Measurements from ENCODE around the gene TMEM223.
A peak's percentile ranks its signal among the peaks of the same experiment; 100 is the strongest.
"Not testable (repeated sequence)": the region's sequence is repeated elsewhere in the genome, so short reads cannot be mapped to it uniquely, and the experiment has no call there.

TMEM223 gene

GRCh38 chr11:62791501-62792201 lies at the start of gene TMEM223:
TSS of gene TMEM223 (minus strand) at chr11:62792006. CDS start at chr11:62791994, 12 bp downstream.
- peak; percentile 79 to 80 for ATAC-seq

- ATAC-seq, result peak; percentile 28 to 30
These were observed 49.0 kb upstream of the TMEM223 start for GRCh38 chr11:62840721-62841360.

GRCh38 chr11:62839050-62839945 lies 47.5 kb upstream of the TMEM223 start, which contains the start of gene WDR74:
TSS of gene WDR74 (minus strand) at chr11:62839590. CDS start at chr11:62839570, 20 bp downstream.
- peak; percentile 26 to 37 for ATAC-seq

- no peak for ATAC-seq
These were observed 43.5 kb upstream of the TMEM223 start for GRCh38 chr11:62835336-62835735.

GRCh38 chr11:62832336-62833234 lies 40.8 kb upstream of the TMEM223 start, which contains the start of gene TEX54:
TSS of gene TEX54 (minus strand) at chr11:62832841.
- ATAC-seq, result peak in 1 of 2 donors; percentile 2

- peak; percentile 90 to 91 for ATAC-seq
These were observed 39.9 kb upstream of the TMEM223 start, which contains the start of gene STX5 for GRCh38 chr11:62831520-62832335. TSS of gene STX5 (minus strand) at chr11:62832051. CDS start at chr11:62831243, 808 bp downstream.

- no peak for ATAC-seq
These were observed 39.2 kb upstream of the TMEM223 start for GRCh38 chr11:62830904-62831519.

- ATAC-seq, result not testable (repeated sequence)
These were observed 36.3 kb upstream of the TMEM223 start for GRCh38 chr11:62828130-62828529.

GRCh38 chr11:62823677-62824076 lies 31.9 kb upstream of the TMEM223 start:
- no peak for ATAC-seq

GRCh38 chr11:62817129-62817528 lies 25.3 kb upstream of the TMEM223 start:
- no peak for ATAC-seq

- ATAC-seq, result no peak
These were observed 24.8 kb upstream of the TMEM223 start for GRCh38 chr11:62816557-62816956.

GRCh38 chr11:62811659-62812058 lies 19.9 kb upstream of the TMEM223 start:
- ATAC-seq, result no peak

GRCh38 chr11:62810748-62811147 lies 18.9 kb upstream of the TMEM223 start:
- no peak for ATAC-seq

- no peak for ATAC-seq
These were observed 14.9 kb upstream of the TMEM223 start for GRCh38 chr11:62806611-62807121.

GRCh38 chr11:62805961-62806441 lies 14.2 kb upstream of the TMEM223 start:
- peak; percentile 32 to 36 for ATAC-seq

GRCh38 chr11:62805076-62805892 lies 13.5 kb upstream of the TMEM223 start, which contains the start of gene NXF1:
TSS of gene NXF1 (minus strand) at chr11:62805440. CDS start at chr11:62805356, 84 bp downstream.
- ATAC-seq, result peak; percentile 77 to 84

- ATAC-seq, result peak; percentile 22 to 47
These were observed 12.7 kb upstream of the TMEM223 start for GRCh38 chr11:62804310-62805075.

- no peak for ATAC-seq
These were observed 9.3 kb upstream of the TMEM223 start for GRCh38 chr11:62801071-62801470.
